Transverse colon (tissue), 4 donors: ENCODE results near the gene SNX33. TPM values are rescaled to one million over a fixed set of nuclear protein-coding genes. Genes with fewer than 3 reads are reported as not detected.

Experiments
- DNase-seq: peaks from one replicate; pipeline ENCODE4 v3.0.0-alpha.2; 2019
- H3K27ac ChIP-seq, 4 donors: fragments of 200-600 bp; sonication (generic); 2 replicates each; pipeline ENCODE4 v1.5.1; 2016 to 2018; ENCODE audit warnings: inconsistent platforms in 4 of 4
- H3K27me3 ChIP-seq: fragments of 200-600 bp; sonication (generic); 2 replicates; pipeline ENCODE4 v1.5.1; 2017; ENCODE audit warnings: inconsistent platforms
- H3K36me3 ChIP-seq, 4 donors: fragments of 200-600 bp; sonication (generic); 2 replicates each; pipeline ENCODE4 v1.5.1; 2017 to 2019; ENCODE audit warnings: inconsistent platforms in 4 of 4
- H3K4me1 ChIP-seq, 4 donors: fragments of 200-600 bp; sonication (generic); 2 replicates each; pipeline ENCODE4 v1.5.1; 2017 to 2020; ENCODE audit warnings: inconsistent platforms in 4 of 4
- H3K4me3 ChIP-seq, 4 donors: fragments of 200-600 bp; sonication (generic); 1 replicate in 1 of 4; 2 replicates in 3 of 4; pipeline versions ENCODE4 v1.5.1 to v1.6.1; 2017 to 2019; ENCODE audit warnings: inconsistent platforms in 4 of 4
- H3K9me3 ChIP-seq, 2 donors: fragments of 200-600 bp; sonication (generic); 2 replicates each; pipeline ENCODE4 v1.5.1; 2017 to 2019; ENCODE audit warnings: inconsistent platforms in 2 of 2
- CTCF ChIP-seq, 5 experiments: fragments of 200-600 bp in 3 of 5; fragments of 450-650 bp in 2 of 5; sonication (generic) in 3 of 5; IDR thresholded peaks; 1 replicate in 2 of 5; 2 replicates in 3 of 5; pipeline ENCODE4 v1.5.1; 2016 to 2017; ENCODE audit warnings: antibody characterized with exemption in 5 of 5, inconsistent platforms in 3 of 5, mild to moderate bottlenecking in 2 of 5, moderate library complexity in 1 of 5
- EP300 ChIP-seq: sonication (generic); formaldehyde crosslinking; IDR thresholded peaks from one replicate; pipeline ENCODE4 v1.6.1; 2017; ENCODE audit warnings: antibody characterized with exemption, low read depth
- POLR2A ChIP-seq: fragments of 450-650 bp; IDR thresholded peaks from one replicate; pipeline ENCODE4 v1.6.1; 2016; ENCODE audit warnings: antibody characterized with exemption, mild to moderate bottlenecking, moderate library complexity
- POLR2AphosphoS5 ChIP-seq, 3 donors: sonication (generic); formaldehyde crosslinking; IDR thresholded peaks; one replicate each; pipeline ENCODE4 v1.6.1; 2016; ENCODE audit warnings: antibody characterized with exemption in 3 of 3
- WGBS, 2 donors: methylation state at CpG; one replicate each; pipeline ENCODE4 v1.1.5; 2018; ENCODE audit warnings: low coverage in 1 of 2; 5-methylcytosine and 5-hydroxymethylcytosine counted together
- in situ Hi-C, 4 donors: fragments of 200-750 bp; cut with MboI; loops; one replicate each; pipeline versions ENCODE4 v1.15.0 to v1.15.1; 2017; ENCODE audit warnings: low sequenced_read_pairs in 3 of 4, low pct_ligation_motif_present in 1 of 4, low pct_unique_long_range_greater_than_20kb in 1 of 4
- intact Hi-C: fragments of 100-400 bp; cut with DNase I; formaldehyde crosslinking; loops from one replicate; pipeline ENCODE4 v1.15.1; 2023; ENCODE audit warnings: low total_unique reads
- total RNA-seq, 4 donors: library from RNA; depleted of rRNA; stranded (reverse); fragments of >200 nt; gene quantifications; one replicate each; pipeline ENCODE4 v1.1.0, GENCODE V29; 2016

SNX33 gene
- total RNA-seq, 4 donors from 2014 or later = 26.5 to 52.0 (median 36.5) TPM

GRCh38 chr15:75644376-75644775 is 3.3 kb upstream of the SNX33 start:
- 79% methylated on average over 2 of the region's 2 CpGs; no CpG with 5 or more reads in 1 of the 2 donors for WGBS, 2 donors
- DNase-seq = no peak
- TF ChIP-seq CTCF (IDR thresholded peaks at IDR 0.05) (no peak), EP300 (no peak), POLR2A (no peak), POLR2AphosphoS5 (IDR thresholded peaks at IDR 0.05) (no peak)
- no peak overlapping the region for H3K4me3 ChIP-seq
- H3K4me1 ChIP-seq = peaks cover 18 to 34% (median 25%) of the 10 kb centered on the region in 4 donors
- no peak overlapping the region for H3K27ac ChIP-seq
- no peaks in the 10 kb centered on the region for H3K9me3 ChIP-seq
- in situ Hi-C loops (loop anchor here in 3 of 4 donors (25.0 kb wide), 1 partner anchor 282 kb away; the partner anchor contains the start of gene MAN2C1 (in 3 of the 3)), intact Hi-C loops (no loop called here)
- H3K36me3 ChIP-seq = no peaks in the 10 kb centered on the region
- no peaks in the 10 kb centered on the region for H3K27me3 ChIP-seq

GRCh38 chr15:75646112-75646943 is 1.4 kb upstream of the SNX33 start:
- in situ Hi-C loops = loop anchor here in 3 of 4 donors (25.0 kb wide), 1 partner anchor 284 kb away; the partner anchor contains the start of gene MAN2C1 (in 3 of the 3)
- Histone ChIP-seq H3K27me3 (no peaks in the 10 kb centered on the region), H3K36me3 (no peaks in the 10 kb centered on the region), H3K9me3 (no peaks in the 10 kb centered on the region), H3K27ac (peak overlapping the region; percentile 93 to 96 (median 94)), H3K4me1 (peaks cover 32 to 44% (median 37%) of the 10 kb centered on the region in 4 donors), H3K4me3 (peak overlapping the region; percentile 66 to 90 (median 80))
- intact Hi-C loops = no loop called here
- no peak for TF ChIP-seq POLR2AphosphoS5 (IDR thresholded peaks at IDR 0.05)
- TF ChIP-seq POLR2A = no peak
- no peak for TF ChIP-seq CTCF (IDR thresholded peaks at IDR 0.05)
- no peak for TF ChIP-seq EP300
- WGBS, 2 donors = 49% methylated on average over 5 of the region's 5 CpGs; no CpG with 5 or more reads in 1 of the 2 donors
- DNase-seq = no peak

- intact Hi-C loops = no loop called here
Measured at GRCh38 chr15:75646944-75647364, 758 bp upstream of the SNX33 start.

GRCh38 chr15:75648156-75649000 is 666 bp downstream of the SNX33 start:
- peak in 1 of 3 donors; percentile 2 for TF ChIP-seq POLR2AphosphoS5 (IDR thresholded peaks at IDR 0.05)
- no peak for TF ChIP-seq EP300
- H3K4me3 ChIP-seq = peak overlapping the region; percentile 66 to 90 (median 80)
- peaks cover 52 to 63% (median 57%) of the 10 kb centered on the region in 4 donors for H3K4me1 ChIP-seq
- H3K9me3 ChIP-seq = no peaks in the 10 kb centered on the region
- intact Hi-C loops = no loop called here
- in situ Hi-C loops = loop anchor here in 3 of 4 donors (25.0 kb wide), 1 partner anchor 286 kb away; the partner anchor contains the start of gene MAN2C1 (in 3 of the 3)
- H3K27ac ChIP-seq = peak overlapping the region; percentile 93 to 96 (median 94)
- WGBS, 2 donors = 8% methylated on average over 34 of the region's 34 CpGs; no CpG with 5 or more reads in 1 of the 2 donors
- H3K27me3 ChIP-seq = no peaks in the 10 kb centered on the region
- no peaks in the 10 kb centered on the region for H3K36me3 ChIP-seq
- DNase-seq = peak; percentile 40

More at GRCh38 chr15:75646944-75647364, 758 bp upstream of the SNX33 start:
- 5% methylated on average over 16 of the region's 26 CpGs; no CpG with 5 or more reads in 1 of the 2 donors for WGBS, 2 donors
- H3K27me3 ChIP-seq = no peaks in the 10 kb centered on the region
- H3K9me3 ChIP-seq = no peaks in the 10 kb centered on the region
- peak overlapping the region; percentile 93 to 96 (median 94) for H3K27ac ChIP-seq
- in situ Hi-C loops = loop anchor here in 3 of 4 donors (25.0 kb wide), 1 partner anchor 285 kb away; the partner anchor contains the start of gene MAN2C1 (in 3 of the 3)
- H3K4me3 ChIP-seq = peak overlapping the region; percentile 66 to 90 (median 80)
- peak; percentile 41 for DNase-seq
- peak in 2 of 3 donors; percentile 39 to 66 for TF ChIP-seq POLR2AphosphoS5 (IDR thresholded peaks at IDR 0.05)
- TF ChIP-seq EP300 = no peak
- H3K36me3 ChIP-seq = no peaks in the 10 kb centered on the region
- peaks cover 38 to 48% (median 43%) of the 10 kb centered on the region in 4 donors for H3K4me1 ChIP-seq
